ENCODE data around the gene ABCB6.

The ABCB6 gene

DNA sequence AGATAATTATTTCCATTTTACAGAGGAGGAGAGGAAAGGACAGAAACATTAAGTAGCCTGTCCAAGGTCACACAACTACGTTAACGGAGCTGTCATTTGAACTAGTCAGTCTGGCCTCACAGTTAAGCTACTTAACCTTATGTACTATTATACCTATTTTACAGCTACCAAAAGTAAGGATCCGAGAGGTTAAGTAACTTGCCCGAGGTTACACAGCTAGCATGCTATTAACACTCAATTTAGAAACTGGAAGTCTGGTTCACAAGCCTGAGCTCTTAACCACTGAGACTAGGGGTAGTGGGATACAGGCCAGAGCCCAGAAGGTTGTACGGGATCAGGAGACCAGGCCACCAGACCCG is 26.0 kb upstream of the ABCB6 start:
- DNase-seq (ENCODE audit: low read depth), result no peak
- TF ChIP-seq, protein P1, sequence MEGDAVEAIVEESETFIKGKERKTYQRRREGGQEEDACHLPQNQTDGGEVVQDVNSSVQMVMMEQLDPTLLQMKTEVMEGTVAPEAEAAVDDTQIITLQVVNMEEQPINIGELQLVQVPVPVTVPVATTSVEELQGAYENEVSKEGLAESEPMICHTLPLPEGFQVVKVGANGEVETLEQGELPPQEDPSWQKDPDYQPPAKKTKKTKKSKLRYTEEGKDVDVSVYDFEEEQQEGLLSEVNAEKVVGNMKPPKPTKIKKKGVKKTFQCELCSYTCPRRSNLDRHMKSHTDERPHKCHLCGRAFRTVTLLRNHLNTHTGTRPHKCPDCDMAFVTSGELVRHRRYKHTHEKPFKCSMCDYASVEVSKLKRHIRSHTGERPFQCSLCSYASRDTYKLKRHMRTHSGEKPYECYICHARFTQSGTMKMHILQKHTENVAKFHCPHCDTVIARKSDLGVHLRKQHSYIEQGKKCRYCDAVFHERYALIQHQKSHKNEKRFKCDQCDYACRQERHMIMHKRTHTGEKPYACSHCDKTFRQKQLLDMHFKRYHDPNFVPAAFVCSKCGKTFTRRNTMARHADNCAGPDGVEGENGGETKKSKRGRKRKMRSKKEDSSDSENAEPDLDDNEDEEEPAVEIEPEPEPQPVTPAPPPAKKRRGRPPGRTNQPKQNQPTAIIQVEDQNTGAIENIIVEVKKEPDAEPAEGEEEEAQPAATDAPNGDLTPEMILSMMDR (IDR thresholded peaks at IDR 0.05; ENCODE audit: insufficient read depth, low read depth, low read length, missing control alignments), result no peak
- H3K4me3 ChIP-seq (ENCODE audit: low read depth, low read length), result peak overlapping the region; percentile 82

DNA sequence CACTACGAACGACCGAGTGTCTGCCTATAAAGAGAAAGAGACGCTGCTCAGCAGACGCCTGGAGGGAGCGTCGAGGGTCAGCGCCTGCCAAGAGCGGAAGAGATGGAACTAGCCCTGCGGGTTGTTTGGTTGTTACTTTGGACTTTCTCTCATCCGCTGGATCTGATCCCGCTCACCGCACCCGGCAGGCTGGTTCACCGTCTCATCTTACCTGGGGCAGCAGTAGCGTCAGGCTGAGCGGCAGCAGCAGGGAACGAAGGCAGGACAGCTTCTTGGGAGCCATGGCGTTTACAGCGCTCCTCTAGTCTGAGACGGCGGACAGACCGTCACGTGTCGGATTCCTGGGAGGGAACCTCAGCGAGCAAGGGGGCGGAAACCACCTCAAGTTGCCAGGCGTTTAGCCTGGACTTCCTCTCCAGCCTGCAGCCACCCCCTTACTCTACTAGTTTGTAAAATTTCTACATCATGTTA is 24.6 kb upstream of the ABCB6 start:
- TF ChIP-seq, protein P1 (IDR thresholded peaks at IDR 0.05; ENCODE audit: insufficient read depth, low read depth, low read length, missing control alignments), result no peak
- DNase-seq (ENCODE audit: low read depth), result no peak

DNA sequence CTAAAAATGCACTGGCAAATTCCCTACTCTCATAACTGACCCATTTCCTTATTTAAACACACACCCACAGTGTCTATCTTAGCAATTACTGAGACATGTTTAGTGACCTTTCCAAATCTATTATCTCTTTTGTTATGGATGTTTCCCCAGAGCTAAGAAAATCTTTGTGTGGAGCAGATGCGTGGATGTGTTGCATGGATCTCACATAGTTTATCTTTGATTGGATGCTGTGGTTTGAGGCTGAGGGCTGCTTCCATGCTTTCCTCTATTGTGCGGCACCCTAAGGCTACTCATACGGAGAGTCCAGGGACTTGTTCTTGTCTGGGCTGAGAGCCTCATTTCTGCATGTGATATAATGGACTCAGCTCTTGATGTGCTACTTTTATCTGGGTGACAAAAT is 15.6 kb upstream of the ABCB6 start:
- TF ChIP-seq, protein P1 (IDR thresholded peaks at IDR 0.05; ENCODE audit: insufficient read depth, low read depth, low read length, missing control alignments), result no peak

More for the DNA sequence above, 24.6 kb upstream of the ABCB6 start:
- H3K4me3 ChIP-seq (ENCODE audit: low read depth, low read length), result no peak overlapping the region

DNA sequence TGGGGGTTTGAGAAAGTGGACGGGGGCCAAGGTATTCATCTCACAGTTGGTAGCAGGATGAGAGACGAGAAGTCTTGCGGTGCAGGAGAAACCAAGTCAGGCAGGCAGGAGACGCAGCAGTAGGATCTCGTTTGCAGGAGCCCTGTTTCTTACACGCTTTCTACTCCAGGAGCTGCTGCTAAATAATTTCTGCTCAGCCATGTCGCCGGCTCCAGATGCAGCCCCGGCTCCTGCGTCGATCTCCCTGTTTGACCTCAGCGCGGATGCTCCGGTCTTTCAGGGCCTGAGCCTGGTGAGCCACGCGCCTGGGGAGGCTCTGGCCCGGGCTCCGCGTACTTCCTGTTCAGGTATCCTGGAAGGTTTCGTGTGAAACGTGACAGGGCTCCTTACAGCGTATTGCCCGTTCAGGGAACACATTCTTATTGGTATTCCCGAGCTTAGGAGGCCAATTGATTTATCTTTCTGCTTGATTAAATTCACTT is 11.3 kb upstream of the ABCB6 start:
- DNase-seq (ENCODE audit: low read depth), result peak; percentile 66
- TF ChIP-seq, protein P1 (IDR thresholded peaks at IDR 0.05; ENCODE audit: insufficient read depth, low read depth, low read length, missing control alignments), result no peak

More for the DNA sequence above, 15.6 kb upstream of the ABCB6 start:
- no peak overlapping the region for H3K4me3 ChIP-seq (ENCODE audit: low read depth, low read length)
- no peak for DNase-seq (ENCODE audit: low read depth)

DNA sequence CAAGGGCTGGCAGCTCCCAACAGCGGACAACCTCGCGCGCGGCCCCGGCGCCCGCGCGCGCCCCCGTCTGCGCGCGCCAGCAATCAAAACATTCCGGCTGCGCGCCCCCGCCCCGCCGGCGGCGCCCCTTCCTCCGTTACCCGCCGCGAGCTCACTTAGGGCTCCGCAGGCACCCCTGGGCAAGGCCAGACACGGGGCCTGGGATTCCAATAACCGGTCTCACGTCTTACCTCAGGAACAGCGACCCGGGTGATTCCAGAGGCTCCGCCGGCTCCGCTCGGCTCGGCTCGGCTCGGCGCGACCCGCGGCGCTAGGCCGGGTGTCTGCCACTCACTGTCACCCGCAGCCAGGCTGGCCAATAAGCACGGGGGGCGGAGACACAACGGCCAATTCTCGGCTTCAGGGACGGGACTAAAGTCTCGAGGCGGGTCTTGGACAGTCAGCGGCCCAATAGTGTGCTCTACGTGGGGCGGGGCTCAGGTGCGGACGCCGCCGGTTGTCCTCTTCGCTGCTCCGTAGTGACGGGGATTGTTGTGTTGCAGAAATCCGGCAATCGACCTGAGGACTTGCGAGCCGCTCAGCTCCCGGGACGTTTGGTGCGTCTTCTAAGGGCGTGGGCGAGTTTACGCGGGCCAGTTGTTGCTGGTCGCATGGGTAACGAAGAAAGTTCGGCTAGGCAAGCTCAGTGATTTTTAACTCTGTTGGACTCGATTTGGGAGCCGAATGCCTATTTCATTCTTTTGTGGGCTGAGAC is 10.7 kb upstream of the ABCB6 start, which contains the start of the genes ANKZF1 and ATG9A:
Gene ANKZF1 (plus strand): TSS at position 502 of the 754 bp plus-strand sequence. CDS start 452 bp downstream, outside the sequence.
Gene ATG9A (minus strand): TSS at position 332 of the 754 bp plus-strand sequence. CDS start 1,612 bp downstream, outside the sequence.
- TF ChIP-seq, protein P1 (IDR thresholded peaks at IDR 0.05; ENCODE audit: insufficient read depth, low read depth, low read length, missing control alignments), result no peak

More for the DNA sequence above, 11.3 kb upstream of the ABCB6 start:
- H3K4me3 ChIP-seq (ENCODE audit: low read depth, low read length), result peak overlapping the region; percentile 96

DNA sequence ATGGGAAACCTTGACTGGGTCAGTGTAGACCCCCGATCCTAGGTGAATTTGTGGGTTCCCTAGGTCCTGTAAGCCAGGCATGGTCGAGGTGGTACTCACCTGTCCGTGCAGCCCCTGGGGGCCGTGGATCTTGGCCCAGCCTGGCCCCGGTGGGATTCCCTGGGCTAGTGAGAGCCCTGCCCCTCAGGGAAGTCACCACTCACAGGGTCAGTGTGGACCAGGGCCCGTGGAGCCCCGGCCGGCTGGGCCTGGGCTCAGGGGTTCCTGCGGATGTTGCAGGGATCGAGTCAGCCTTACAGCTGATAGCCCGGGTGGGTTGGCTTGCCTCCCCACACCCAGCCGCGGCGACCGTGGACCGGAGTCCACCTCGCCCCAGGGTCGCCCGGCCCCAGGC is 10.2 kb upstream of the ABCB6 start:
- peak overlapping the region; percentile 83 for H3K4me3 ChIP-seq (ENCODE audit: low read depth, low read length)
- DNase-seq (ENCODE audit: low read depth), result no peak
- TF ChIP-seq, protein P1 (IDR thresholded peaks at IDR 0.05; ENCODE audit: insufficient read depth, low read depth, low read length, missing control alignments), result no peak

More for the DNA sequence above, 10.7 kb upstream of the ABCB6 start, which contains the start of the genes ANKZF1 and ATG9A:
- DNase-seq (ENCODE audit: low read depth), result peak; percentile 98
- H3K4me3 ChIP-seq (ENCODE audit: low read depth, low read length), result peak within 1 kb of the TSS; percentile 96
